ENCODE data around the gene CXorf65.

Gene CXorf65

GRCh38 chrX:71131510-71131909 lies 25.0 kb upstream of the CXorf65 start:
- no peaks in the 10 kb centered on the region for H4K20me1 ChIP-seq (ENCODE audit: insufficient read depth, low read length)
- no peak for TF ChIP-seq CTCF (IDR thresholded peaks at IDR 0.05; ENCODE audit: low read length)
- no peak for TF ChIP-seq EZH2phosphoT487 (IDR thresholded peaks at IDR 0.05; ENCODE audit: low read length)
- no peak for TF ChIP-seq EZH2 (optimal IDR thresholded peaks at IDR 0.05; ENCODE audit: low read depth, low read length)
- no peak overlapping the region for H3K9ac ChIP-seq (ENCODE audit: low read length)
- no peaks in the 10 kb centered on the region for H3K4me1 ChIP-seq (ENCODE audit: low read length)
- H3K9me3 ChIP-seq (replicated peaks; ENCODE audit: insufficient read depth, low read length) = no peaks in the 10 kb centered on the region
- H3K9me2 ChIP-seq (replicated peaks; ENCODE audit: insufficient read depth, low read length) = no peaks in the 10 kb centered on the region
- H3K4me2 ChIP-seq (ENCODE audit: low read depth, low read length) = no peak overlapping the region
- no peaks in the 10 kb centered on the region for H3K36me3 ChIP-seq (replicated peaks; ENCODE audit: insufficient read depth, low read length)
- H3K27ac ChIP-seq (ENCODE audit: low read length) = no peak overlapping the region
- H3F3A ChIP-seq (ENCODE audit: insufficient read depth, low read length) = no peaks in the 10 kb centered on the region
- no peak for DNase-seq
- H3K27me3 ChIP-seq (replicated peaks; ENCODE audit: insufficient read depth, low read length) = no peaks in the 10 kb centered on the region
- H3K4me3 ChIP-seq (ENCODE audit: low read length) = no peak overlapping the region
- no peaks in the 10 kb centered on the region for H3K79me2 ChIP-seq (ENCODE audit: low read length)
- no peak overlapping the region for H2AFZ ChIP-seq (ENCODE audit: low read length)

GRCh38 chrX:71128915-71129765 lies 22.6 kb upstream of the CXorf65 start:
- H3K27me3 ChIP-seq (replicated peaks; ENCODE audit: insufficient read depth, low read length) = no peaks in the 10 kb centered on the region
- H3F3A ChIP-seq (ENCODE audit: insufficient read depth, low read length) = no peaks in the 10 kb centered on the region
- H3K4me3 ChIP-seq (ENCODE audit: low read length) = no peak overlapping the region
- no peaks in the 10 kb centered on the region for H3K36me3 ChIP-seq (replicated peaks; ENCODE audit: insufficient read depth, low read length)
- H4K20me1 ChIP-seq (ENCODE audit: insufficient read depth, low read length) = no peaks in the 10 kb centered on the region
- no peak overlapping the region for H3K27ac ChIP-seq (ENCODE audit: low read length)
- H3K4me1 ChIP-seq (ENCODE audit: low read length) = no peaks in the 10 kb centered on the region
- H2AFZ ChIP-seq (ENCODE audit: low read length) = no peak overlapping the region
- H3K4me2 ChIP-seq (ENCODE audit: low read depth, low read length) = no peak overlapping the region
- DNase-seq = peak; percentile 54
- no peak overlapping the region for H3K9ac ChIP-seq (ENCODE audit: low read length)
- TF ChIP-seq EZH2 (optimal IDR thresholded peaks at IDR 0.05; ENCODE audit: low read depth, low read length) (no peak), EZH2phosphoT487 (IDR thresholded peaks at IDR 0.05; ENCODE audit: low read length) (no peak), CTCF (IDR thresholded peaks at IDR 0.05; ENCODE audit: low read length) (peak; percentile 79)
- no peaks in the 10 kb centered on the region for H3K9me3 ChIP-seq (replicated peaks; ENCODE audit: insufficient read depth, low read length)
- H3K79me2 ChIP-seq (ENCODE audit: low read length) = no peaks in the 10 kb centered on the region
- no peaks in the 10 kb centered on the region for H3K9me2 ChIP-seq (replicated peaks; ENCODE audit: insufficient read depth, low read length)

GRCh38 chrX:71128166-71128833 lies 21.8 kb upstream of the CXorf65 start:
- no peaks in the 10 kb centered on the region for H3K4me1 ChIP-seq (ENCODE audit: low read length)
- no peak overlapping the region for H3K27ac ChIP-seq (ENCODE audit: low read length)
- TF ChIP-seq EZH2phosphoT487 (IDR thresholded peaks at IDR 0.05; ENCODE audit: low read length) = no peak
- TF ChIP-seq EZH2 (optimal IDR thresholded peaks at IDR 0.05; ENCODE audit: low read depth, low read length) = no peak
- TF ChIP-seq CTCF (IDR thresholded peaks at IDR 0.05; ENCODE audit: low read length) = no peak
- no peaks in the 10 kb centered on the region for H3K79me2 ChIP-seq (ENCODE audit: low read length)
- no peaks in the 10 kb centered on the region for H4K20me1 ChIP-seq (ENCODE audit: insufficient read depth, low read length)
- H3K36me3 ChIP-seq (replicated peaks; ENCODE audit: insufficient read depth, low read length) = no peaks in the 10 kb centered on the region
- no peaks in the 10 kb centered on the region for H3K27me3 ChIP-seq (replicated peaks; ENCODE audit: insufficient read depth, low read length)
- H3K9me3 ChIP-seq (replicated peaks; ENCODE audit: insufficient read depth, low read length) = no peaks in the 10 kb centered on the region
- H3K4me2 ChIP-seq (ENCODE audit: low read depth, low read length) = no peak overlapping the region
- no peaks in the 10 kb centered on the region for H3K9me2 ChIP-seq (replicated peaks; ENCODE audit: insufficient read depth, low read length)
- H3F3A ChIP-seq (ENCODE audit: insufficient read depth, low read length) = no peaks in the 10 kb centered on the region
- no peak overlapping the region for H3K9ac ChIP-seq (ENCODE audit: low read length)
- DNase-seq = no peak
- no peak overlapping the region for H2AFZ ChIP-seq (ENCODE audit: low read length)
- H3K4me3 ChIP-seq (ENCODE audit: low read length) = no peak overlapping the region

Data from MM.1S (cell line).